H1 (cell line): ENCODE data around the gene GRID1. TPM values are rescaled to one million over a fixed set of nuclear protein-coding genes. Genes with fewer than 3 reads are reported as not detected.

ENCODE experiments used
- CTCF ChIA-PET: fragments of 300-600 bp; sonication (Branson Sonifier 250); formaldehyde crosslinking; loops from one replicate; lab custom pipeline; 2021; ENCODE audit not compliant: partially characterized antibody; lab: Charles Lee
- POLR2A ChIA-PET: fragments of 300-600 bp; sonication (Branson Sonifier 250); formaldehyde crosslinking; loops from one replicate; lab custom pipeline; 2021; ENCODE audit warnings: inconsistent platforms; ENCODE audit not compliant: partially characterized antibody; lab: Charles Lee
- DNase-seq, 2 experiments: peaks; one replicate each; pipeline versions ENCODE4 v3.0.0 to v3.0.0-alpha.2; 2010 to 2022; ENCODE audit warnings: low spot score in 2 of 2, low read depth in 1 of 2, mixed read lengths in 1 of 2
- FAIRE-seq: peaks from 2 replicates; lab custom pipeline; 2011; peaks lifted over from hg19 to GRCh38; lab: Jason Lieb, UNC
- H2AFZ ChIP-seq: 2 replicates; pipeline ENCODE4 v1.8.1; 2012; ENCODE audit warnings: low read length, inconsistent platforms
- H2AK5ac ChIP-seq: 2 replicates; pipeline ENCODE4 v1.6.1; 2013; ENCODE audit warnings: low read depth, low read length
- H2BK120ac ChIP-seq: replicated peaks from 2 replicates; pipeline ENCODE3; 2013; ENCODE audit warnings: low read depth, low read length, inconsistent platforms
- H2BK12ac ChIP-seq: 2 replicates; pipeline ENCODE4 v1.6.1; 2013; ENCODE audit warnings: low read depth, low read length
- H2BK15ac ChIP-seq: 2 replicates; pipeline ENCODE4 v1.6.1; 2013; ENCODE audit warnings: low read length
- H2BK20ac ChIP-seq: 2 replicates; pipeline ENCODE4 v1.6.1; 2013; ENCODE audit warnings: low read length
- H2BK5ac ChIP-seq: 2 replicates; pipeline ENCODE4 v1.6.1; 2013; ENCODE audit warnings: low read depth, low read length
- H3K14ac ChIP-seq: 2 replicates; pipeline ENCODE4 v1.6.1; 2013; ENCODE audit warnings: inconsistent platforms; ENCODE audit not compliant: insufficient read length
- H3K18ac ChIP-seq: 2 replicates; pipeline ENCODE4 v1.6.1; 2013; ENCODE audit warnings: low read length; ENCODE audit errors: extremely low read depth
- H3K23ac ChIP-seq: 2 replicates; pipeline ENCODE4 v1.6.1; 2013; ENCODE audit warnings: inconsistent platforms; ENCODE audit not compliant: insufficient read length
- H3K23me2 ChIP-seq: 2 replicates; pipeline ENCODE4 v1.6.1; 2013; ENCODE audit warnings: low read depth, low read length
- H3K27ac ChIP-seq: 2 replicates; pipeline ENCODE4 v1.6.1; 2011; ENCODE audit warnings: low read depth, low read length, inconsistent platforms
- H3K27me3 ChIP-seq, 4 experiments: replicated peaks in 1 of 4; 1 replicate in 1 of 4; 2 replicates in 3 of 4; pipeline versions ENCODE4 v1.6.1 to v1.8.1; 2011 to 2013; ENCODE audit warnings: low read length in 3 of 4, mild to moderate bottlenecking in 3 of 4, inconsistent platforms in 2 of 4, mixed read lengths in 2 of 4, moderate library complexity in 1 of 4; ENCODE audit not compliant: control insufficient read depth in 3 of 4, insufficient read depth in 3 of 4; ENCODE audit errors: extremely low read depth in 1 of 4
- H3K36me3 ChIP-seq, 4 experiments: 2 replicates each; pipeline versions ENCODE4 v1.6.1 to v1.8.1; 2011 to 2013; ENCODE audit warnings: mild to moderate bottlenecking in 4 of 4, low read length in 3 of 4, moderate library complexity in 2 of 4, control low read depth in 1 of 4, inconsistent platforms in 1 of 4; ENCODE audit not compliant: insufficient read depth in 4 of 4, control insufficient read depth in 2 of 4
- H3K4ac ChIP-seq: replicated peaks from 2 replicates; pipeline ENCODE3; 2013; ENCODE audit warnings: low read length, low read depth, mixed read lengths, inconsistent platforms; ENCODE audit not compliant: insufficient read length
- H3K4me1 ChIP-seq, 4 experiments: replicated peaks in 1 of 4; 1 replicate in 1 of 4; 2 replicates in 3 of 4; pipeline versions ENCODE4 v1.6.1 to v1.8.1; 2011 to 2013; ENCODE audit warnings: low read length in 3 of 4, inconsistent platforms in 2 of 4, mixed read lengths in 1 of 4; ENCODE audit not compliant: insufficient read depth in 4 of 4, control insufficient read depth in 3 of 4
- H3K4me2 ChIP-seq, 2 experiments: 2 replicates each; pipeline versions ENCODE4 v1.6.1 to v1.8.1; 2011 to 2013; ENCODE audit warnings: low read depth in 2 of 2, low read length in 2 of 2, control low read depth in 1 of 2, inconsistent platforms in 1 of 2, mild to moderate bottlenecking in 1 of 2; ENCODE audit not compliant: insufficient read depth in 1 of 2
- H3K4me3 ChIP-seq, 4 experiments: fragments of 200-600, 300-600 bp in 1 of 4; sonication (generic), shearing (Covaris generic), sonication (Bioruptor Twin) in 1 of 4; 2 replicates each; pipeline versions ENCODE4 v1.5.1 to v1.8.1; 2011 to 2016; ENCODE audit warnings: low read length in 4 of 4, low read depth in 3 of 4, control low read depth in 2 of 4, inconsistent platforms in 2 of 4, mild to moderate bottlenecking in 2 of 4, mixed read lengths in 1 of 4, moderate library complexity in 1 of 4; ENCODE audit not compliant: insufficient read depth in 2 of 4; ENCODE audit errors: extremely low read depth in 1 of 4
- H3K56ac ChIP-seq: replicated peaks from 2 replicates; pipeline ENCODE3; 2013; ENCODE audit warnings: low read depth, mild to moderate bottlenecking, mixed read lengths, low read length, inconsistent platforms; ENCODE audit not compliant: insufficient read length
- H3K79me1 ChIP-seq: 2 replicates; pipeline ENCODE4 v1.6.1; 2013; ENCODE audit warnings: low read depth, low read length, control low read depth
- H3K79me2 ChIP-seq, 2 experiments: 2 replicates each; pipeline versions ENCODE4 v1.6.1 to v1.8.1; 2012 to 2013; ENCODE audit warnings: low read length in 2 of 2, mild to moderate bottlenecking in 2 of 2, inconsistent platforms in 1 of 2; ENCODE audit not compliant: insufficient read depth in 2 of 2, control insufficient read depth in 1 of 2
- H3K9ac ChIP-seq, 4 experiments: replicated peaks in 1 of 4; 1 replicate in 1 of 4; 2 replicates in 3 of 4; pipeline versions ENCODE4 v1.6.1 to v1.8.1; 2011 to 2013; ENCODE audit warnings: low read depth in 3 of 4, low read length in 3 of 4, control low read depth in 2 of 4, mild to moderate bottlenecking in 2 of 4, moderate library complexity in 2 of 4, inconsistent platforms in 1 of 4; ENCODE audit errors: extremely low read depth in 1 of 4
- H3K9me3 ChIP-seq, 2 experiments: 2 replicates each; pipeline versions ENCODE4 v1.6.1 to v1.8.1; 2012 to 2013; ENCODE audit warnings: mild to moderate bottlenecking in 2 of 2, moderate library complexity in 2 of 2, control low read depth in 1 of 2, inconsistent platforms in 1 of 2, low read depth in 1 of 2, low read length in 1 of 2, mixed read lengths in 1 of 2; ENCODE audit not compliant: insufficient read depth in 2 of 2
- H4K20me1 ChIP-seq, 2 experiments: replicated peaks in 1 of 2; 2 replicates each; pipeline versions ENCODE3 to v1.8.1; 2011 to 2013; ENCODE audit warnings: inconsistent platforms in 2 of 2, low read length in 2 of 2, mild to moderate bottlenecking in 1 of 2; ENCODE audit not compliant: insufficient read depth in 2 of 2, control insufficient read depth in 1 of 2
- H4K5ac ChIP-seq: 2 replicates; pipeline ENCODE4 v1.6.1; 2013; ENCODE audit warnings: low read length, low read depth, mixed read lengths, inconsistent platforms; ENCODE audit not compliant: insufficient read length
- H4K8ac ChIP-seq: 2 replicates; pipeline ENCODE4 v1.8.0; 2013; ENCODE audit warnings: mild to moderate bottlenecking, moderate library complexity, low read length, inconsistent platforms; ENCODE audit not compliant: insufficient read depth; ENCODE audit errors: extremely low read depth
- H4K91ac ChIP-seq: replicated peaks from 2 replicates; pipeline ENCODE3; 2013; ENCODE audit warnings: low read length, mixed read lengths, inconsistent platforms; ENCODE audit not compliant: insufficient read length
- BRCA1 ChIP-seq: IDR thresholded peaks from 2 replicates; pipeline ENCODE4 v1.6.1; 2012; ENCODE audit warnings: low read depth, low read length, improper control_type of control experiment
- CHD1 ChIP-seq: IDR thresholded peaks from 2 replicates; pipeline ENCODE4 v1.6.1; 2012; ENCODE audit warnings: low read depth, low read length, improper control_type of control experiment
- CREB1 ChIP-seq: IDR thresholded peaks from 2 replicates; pipeline ENCODE4 v1.6.1; 2012; ENCODE audit warnings: inconsistent platforms
- E2F6 ChIP-seq: IDR thresholded peaks from 2 replicates; pipeline ENCODE4 v1.6.1; 2012; ENCODE audit warnings: inconsistent platforms
- HDAC6 ChIP-seq: IDR thresholded peaks from one replicate; pipeline ENCODE4 v1.7.1; 2012; ENCODE audit warnings: low read depth, mild to moderate bottlenecking, inconsistent platforms, low read length, moderate library complexity
- JUND ChIP-seq: IDR thresholded peaks from 2 replicates; pipeline ENCODE4 v1.6.1; 2011; ENCODE audit warnings: mild to moderate bottlenecking, improper control_type of control experiment, low read length
- KDM1A ChIP-seq: fragments of 200-600, 300-600 bp; sonication (generic); IDR thresholded peaks from 2 replicates; pipeline ENCODE4 v1.7.1; 2016; ENCODE audit warnings: mild to moderate bottlenecking, low read length, borderline replicate concordance
- KDM5A ChIP-seq: fragments of 200-600 bp; IDR thresholded peaks from 2 replicates; pipeline ENCODE4 v1.7.1; 2012; ENCODE audit warnings: mild to moderate bottlenecking, low read length, inconsistent platforms, mixed read lengths
- MAFK ChIP-seq: IDR thresholded peaks from 2 replicates; pipeline ENCODE4 v1.6.1; 2012; ENCODE audit warnings: low read depth, mild to moderate bottlenecking, improper control_type of control experiment, low read length
- POLR2A ChIP-seq, 2 experiments: IDR thresholded peaks; 1 replicate in 1 of 2; 2 replicates in 1 of 2; pipeline ENCODE4 v1.6.1; 2011; ENCODE audit warnings: low read depth in 2 of 2, low read length in 2 of 2, mild to moderate bottlenecking in 2 of 2; ENCODE audit errors: control extremely low read depth in 1 of 2
- RXRA ChIP-seq: IDR thresholded peaks from 2 replicates; pipeline ENCODE4 v1.6.1; 2011; ENCODE audit warnings: low read depth, mild to moderate bottlenecking, low read length, moderate library complexity; ENCODE audit not compliant: insufficient read depth
- TBP ChIP-seq: IDR thresholded peaks from 2 replicates; pipeline ENCODE4 v1.6.1; 2011; ENCODE audit warnings: low read depth, low read length, improper control_type of control experiment
- USF2 ChIP-seq: IDR thresholded peaks from 2 replicates; pipeline ENCODE4 v1.6.1; 2011; ENCODE audit warnings: low read length, improper control_type of control experiment
- ZNF274 ChIP-seq: IDR thresholded peaks from 2 replicates; pipeline ENCODE4 v1.7.0; 2012; ENCODE audit warnings: low read length, borderline replicate concordance; ENCODE audit errors: extremely low read depth
- WGBS, 2 experiments: shearing (Covaris generic) in 1 of 2; methylation state at CpG; one replicate each; pipeline versions ENCODE4 v1.1.6 to v1.1.7; 2013 to 2015; ENCODE audit warnings: low lambda C conversion rate in 2 of 2, mixed read lengths in 2 of 2, inconsistent platforms in 1 of 2, low coverage in 1 of 2, missing lambda C conversion rate in 1 of 2; ENCODE audit not compliant: insufficient replicate concordance in 2 of 2, insufficient coverage in 1 of 2, insufficient read length in 1 of 2; ENCODE audit errors: extremely low coverage in 1 of 2, missing lambda C conversion rate in 1 of 2; 5-methylcytosine and 5-hydroxymethylcytosine counted together
- polyA plus RNA-seq, 7 experiments: library from polyadenylated mRNA; depleted of rRNA in 3 of 7; stranded (reverse) in 5 of 7; unstranded in 2 of 7; fragments of >200 nt in 5 of 7; fragments of 200-250 nt in 2 of 7; gene quantifications; 1 replicate in 5 of 7; 2 replicates in 1 of 7; 4 replicates in 1 of 7; pipeline versions ENCODE4 v1.2.1 to v1.2.3, GENCODE V29; 2011 to 2013; ENCODE audit warnings: missing spikeins in 2 of 7, mixed read lengths in 2 of 7
- total RNA-seq: library from RNA; stranded (reverse); fragmentation: NEBNext Ultra II Directional; extraction: Animal tissue kit (Norgen Biotek cat#: 25700); gene quantifications from 2 replicates; pipeline ENCODE4 v1.2.1, GENCODE V29; 2021

The GRID1 gene
- total and polyA plus RNA-seq, 2 of the 8 experiments (the other 6 are each of a cell fraction or from before 2014, with no cell fraction given) = 0.22 to 0.30 TPM

DNA sequence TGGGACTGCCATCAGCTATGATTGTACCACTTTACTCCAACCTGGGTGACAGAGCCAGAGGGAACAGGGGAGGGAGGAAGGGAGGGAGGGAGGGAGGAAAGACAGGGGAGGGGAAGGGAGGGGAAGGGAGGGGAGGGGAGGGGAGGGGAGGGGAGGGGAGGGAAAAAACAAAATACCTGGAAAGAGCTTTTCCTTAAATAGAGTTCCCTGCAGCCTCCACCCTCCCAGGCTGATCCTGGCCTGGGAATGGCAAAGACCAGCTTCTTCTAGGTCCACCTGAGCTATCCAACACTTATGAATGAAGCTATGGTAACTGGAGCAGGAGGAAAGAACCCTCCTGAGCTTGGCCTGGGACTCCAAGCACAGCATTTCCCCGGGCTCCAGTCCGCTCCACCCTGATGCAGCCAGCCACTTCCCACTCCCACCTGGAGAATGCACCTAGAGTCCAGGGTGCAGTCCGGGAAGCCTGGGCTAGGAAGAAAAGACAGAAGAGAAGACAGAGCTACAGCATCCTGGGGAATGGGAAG lies 66.1 kb downstream of the GRID1 start:
- Histone ChIP-seq H3K9ac (no peak overlapping the region), H2BK20ac (no peak overlapping the region), H2AFZ (no peak overlapping the region), H3K27me3 (0 out of 7 replicates have a peak, but pooled peaks cover 0 to 2% (median 0%) of the 10 kb centered on the region in 4 experiments), H4K20me1 (no peaks in the 10 kb centered on the region), H2BK120ac (no peak overlapping the region), H3K4me2 (no peak overlapping the region), H2BK12ac (no peak overlapping the region), H3K18ac (no peak overlapping the region), H3K9me3 (no peaks in the 10 kb centered on the region), H3K79me2 (no peaks in the 10 kb centered on the region), H4K5ac (no peak overlapping the region), H4K91ac (no peak overlapping the region), H3K4me3 (no peak overlapping the region), H2BK5ac (no peak overlapping the region), H3K36me3 (no peaks in the 10 kb centered on the region), H3K4me1 (peaks cover 0 to 5% (median 0%) of the 10 kb centered on the region in 4 experiments; a peak in 1 of 7 replicates), H2BK15ac (no peak overlapping the region), H3K4ac (no peak overlapping the region), H3K56ac (no peak overlapping the region), H3K23me2 (no peaks in the 10 kb centered on the region), H3K27ac (no peak overlapping the region), H2AK5ac (no peak overlapping the region), H3K79me1 (no peaks in the 10 kb centered on the region), H3K23ac (no peak overlapping the region), H4K8ac (no peak overlapping the region), H3K14ac (no peak overlapping the region)
- TF ChIP-seq MAFK (no peak), RXRA (no peak), JUND (no peak), E2F6 (no peak), HDAC6 (no peak), BRCA1 (no peak), CHD1 (no peak), KDM5A (no peak), USF2 (no peak), ZNF274 (no peak), KDM1A (no peak), POLR2A (IDR thresholded peaks at IDR 0.05; ENCODE audit: control extremely low read depth in 1 of 2, low read depth in 2 of 2, low read length in 2 of 2) (no peak), CREB1 (no peak), TBP (no peak)
- WGBS, 2 experiments = 87% methylated on average over 3 of the region's 3 CpGs; no CpG with 5 or more reads in 1 of the 2 experiments
- FAIRE-seq = no peak
- CTCF ChIA-PET = interaction anchor here (0.6 to 5.7 kb wide), 11 partner anchors 9 to 1021 kb away, joined by 3 to 33 read pairs (median 4); no protein-coding TSS in a partner anchor
- DNase-seq = no peak
- POLR2A ChIA-PET = no interaction called here
